Nephron progenitor cell (in vitro differentiated cells): ENCODE data around the gene RB1.

Source experiments
- DNase-seq: peaks from one replicate; pipeline ENCODE4 v3.0.0; 2021
- H3K27ac Mint-ChIP-seq: 2 replicates; pipeline ENCODE4 v1.8.0; 2021; ENCODE audit warnings: mild to moderate bottlenecking, moderate library complexity, mixed read lengths
- H3K27me3 Mint-ChIP-seq: 2 replicates; pipeline ENCODE4 v1.8.0; 2021; ENCODE audit warnings: mild to moderate bottlenecking, low read depth, mixed read lengths; ENCODE audit not compliant: poor library complexity
- H3K36me3 Mint-ChIP-seq: 2 replicates; pipeline ENCODE4 v1.8.0; 2021; ENCODE audit warnings: low read depth, mixed read lengths
- H3K4me1 Mint-ChIP-seq: 2 replicates; pipeline ENCODE4 v1.8.0; 2021; ENCODE audit warnings: mixed read lengths
- H3K4me3 Mint-ChIP-seq: 2 replicates; pipeline ENCODE4 v1.8.0; 2021; ENCODE audit warnings: mild to moderate bottlenecking, moderate library complexity, mixed read lengths
- H3K9me3 Mint-ChIP-seq: 2 replicates; pipeline ENCODE4 v1.8.0; 2021; ENCODE audit warnings: mild to moderate bottlenecking, moderate library complexity, mixed read lengths
- TF ChIP-seq, protein P1 (sequence below): fragments of 200-600 bp; sonication (generic); IDR thresholded peaks from 2 replicates; pipeline ENCODE4 v1.5.0; 2021; ENCODE audit warnings: antibody characterized with exemption

Gene RB1

DNA sequence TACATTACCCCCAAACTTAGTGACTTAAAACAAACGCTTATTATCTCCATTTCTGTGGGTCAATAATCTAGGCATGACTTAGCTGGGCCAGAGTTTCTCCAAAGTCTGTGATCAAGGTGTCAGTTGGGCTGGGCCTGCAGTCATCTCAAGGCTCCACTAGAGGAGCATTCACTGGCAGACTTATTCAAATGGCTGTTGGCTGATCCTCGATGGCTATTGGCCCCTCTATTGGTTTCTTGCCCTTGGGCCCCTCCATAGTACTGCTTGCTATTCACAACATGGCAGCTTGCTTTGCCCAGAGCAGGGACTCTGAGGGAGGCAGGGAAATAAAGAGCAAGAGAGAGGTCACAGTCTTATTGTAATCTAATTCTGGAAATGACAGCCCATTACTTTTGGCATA is 171.7 kb downstream of the RB1 start:
- Mint-ChIP-seq H3K4me1 (no peaks in the 10 kb centered on the region), H3K4me3 (no peak overlapping the region), H3K9me3 (peaks cover 4% of the 10 kb centered on the region), H3K27me3 (no peaks in the 10 kb centered on the region), H3K36me3 (peaks cover 22% of the 10 kb centered on the region), H3K27ac (no peak overlapping the region)
- TF ChIP-seq, protein P1, sequence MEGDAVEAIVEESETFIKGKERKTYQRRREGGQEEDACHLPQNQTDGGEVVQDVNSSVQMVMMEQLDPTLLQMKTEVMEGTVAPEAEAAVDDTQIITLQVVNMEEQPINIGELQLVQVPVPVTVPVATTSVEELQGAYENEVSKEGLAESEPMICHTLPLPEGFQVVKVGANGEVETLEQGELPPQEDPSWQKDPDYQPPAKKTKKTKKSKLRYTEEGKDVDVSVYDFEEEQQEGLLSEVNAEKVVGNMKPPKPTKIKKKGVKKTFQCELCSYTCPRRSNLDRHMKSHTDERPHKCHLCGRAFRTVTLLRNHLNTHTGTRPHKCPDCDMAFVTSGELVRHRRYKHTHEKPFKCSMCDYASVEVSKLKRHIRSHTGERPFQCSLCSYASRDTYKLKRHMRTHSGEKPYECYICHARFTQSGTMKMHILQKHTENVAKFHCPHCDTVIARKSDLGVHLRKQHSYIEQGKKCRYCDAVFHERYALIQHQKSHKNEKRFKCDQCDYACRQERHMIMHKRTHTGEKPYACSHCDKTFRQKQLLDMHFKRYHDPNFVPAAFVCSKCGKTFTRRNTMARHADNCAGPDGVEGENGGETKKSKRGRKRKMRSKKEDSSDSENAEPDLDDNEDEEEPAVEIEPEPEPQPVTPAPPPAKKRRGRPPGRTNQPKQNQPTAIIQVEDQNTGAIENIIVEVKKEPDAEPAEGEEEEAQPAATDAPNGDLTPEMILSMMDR: no peak
- DNase-seq: no peak

DNA sequence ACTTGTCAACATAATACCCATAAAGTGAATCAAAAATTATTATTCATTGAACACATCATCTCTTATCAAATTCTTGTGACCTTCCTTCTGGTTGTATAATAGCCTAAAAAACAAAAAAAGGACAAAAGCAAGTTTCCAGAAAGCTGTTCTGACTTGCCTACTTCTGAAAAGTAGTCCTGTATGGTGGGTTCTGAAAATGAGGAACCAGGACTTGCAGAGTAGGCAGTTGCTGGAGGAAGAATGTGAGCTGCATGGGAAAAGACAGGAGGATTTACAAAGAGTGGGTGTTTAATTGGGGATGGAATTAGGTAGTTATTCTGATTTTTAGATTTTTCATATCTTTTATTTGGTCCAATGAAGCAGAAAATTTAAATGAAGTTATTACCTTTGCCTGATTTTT is 172.7 kb downstream of the RB1 start:
- TF ChIP-seq, protein P1: no peak
- H3K27ac Mint-ChIP-seq: no peak overlapping the region
- peaks cover 4% of the 10 kb centered on the region for H3K9me3 Mint-ChIP-seq
- no peak for DNase-seq
- peaks cover 22% of the 10 kb centered on the region for H3K36me3 Mint-ChIP-seq
- H3K4me3 Mint-ChIP-seq: no peak overlapping the region
- H3K4me1 Mint-ChIP-seq: no peaks in the 10 kb centered on the region
- H3K27me3 Mint-ChIP-seq: no peaks in the 10 kb centered on the region

DNA sequence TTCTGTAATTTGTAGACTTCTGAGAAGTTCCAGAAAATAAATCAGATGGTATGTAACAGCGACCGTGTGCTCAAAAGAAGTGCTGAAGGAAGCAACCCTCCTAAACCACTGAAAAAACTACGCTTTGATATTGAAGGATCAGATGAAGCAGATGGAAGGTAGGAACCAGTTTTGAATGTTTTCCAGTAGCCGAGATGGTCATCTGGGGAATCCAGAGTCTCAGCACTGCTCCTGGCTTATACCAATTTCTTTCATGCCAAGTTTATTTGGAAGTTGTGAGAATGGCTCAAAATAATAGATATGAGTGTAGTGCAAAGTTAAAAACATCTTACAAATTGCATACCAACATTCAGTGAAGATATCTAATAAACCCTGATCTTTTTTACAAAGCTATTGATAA is 173.1 kb downstream of the RB1 start:
- TF ChIP-seq, protein P1: no peak
- H3K9me3 Mint-ChIP-seq: peaks cover 2% of the 10 kb centered on the region
- H3K4me3 Mint-ChIP-seq: no peak overlapping the region
- DNase-seq: no peak
- peaks cover 19% of the 10 kb centered on the region for H3K36me3 Mint-ChIP-seq
- no peak overlapping the region for H3K27ac Mint-ChIP-seq
- H3K27me3 Mint-ChIP-seq: no peaks in the 10 kb centered on the region
- no peaks in the 10 kb centered on the region for H3K4me1 Mint-ChIP-seq

DNA sequence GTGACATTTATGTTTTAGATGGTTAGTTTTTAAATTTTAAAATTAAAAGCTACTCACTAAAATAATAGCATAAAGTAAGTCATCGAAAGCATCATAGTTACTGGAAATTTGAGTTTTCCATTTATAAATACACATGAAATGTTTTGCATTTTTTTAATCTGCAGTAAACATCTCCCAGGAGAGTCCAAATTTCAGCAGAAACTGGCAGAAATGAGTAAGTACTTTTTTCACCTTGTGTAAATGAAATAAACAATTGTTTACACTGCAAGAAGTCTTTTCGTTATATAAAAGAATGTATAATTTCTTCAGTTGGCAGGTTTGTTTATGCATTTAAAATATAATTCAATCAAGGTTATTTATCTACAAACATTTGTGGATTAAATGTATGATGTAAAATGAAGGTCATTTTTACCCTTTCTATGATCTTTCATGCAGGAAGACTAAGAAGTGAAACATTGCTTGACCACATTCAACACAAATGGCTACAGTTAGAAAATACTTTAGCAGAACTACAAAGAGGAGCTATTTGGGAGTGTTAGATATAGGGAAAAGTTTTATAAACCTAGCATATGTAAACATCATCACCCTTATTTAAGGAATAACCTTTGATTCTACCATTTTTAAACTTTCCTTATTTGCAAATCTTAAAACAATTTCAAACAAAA is 173.8 kb downstream of the RB1 start:
- Mint-ChIP-seq H3K4me1 (no peaks in the 10 kb centered on the region), H3K4me3 (no peak overlapping the region), H3K9me3 (no peaks in the 10 kb centered on the region), H3K27me3 (no peaks in the 10 kb centered on the region), H3K36me3 (peaks cover 13% of the 10 kb centered on the region), H3K27ac (no peak overlapping the region)
- TF ChIP-seq, protein P1: no peak
- DNase-seq: no peak

DNA sequence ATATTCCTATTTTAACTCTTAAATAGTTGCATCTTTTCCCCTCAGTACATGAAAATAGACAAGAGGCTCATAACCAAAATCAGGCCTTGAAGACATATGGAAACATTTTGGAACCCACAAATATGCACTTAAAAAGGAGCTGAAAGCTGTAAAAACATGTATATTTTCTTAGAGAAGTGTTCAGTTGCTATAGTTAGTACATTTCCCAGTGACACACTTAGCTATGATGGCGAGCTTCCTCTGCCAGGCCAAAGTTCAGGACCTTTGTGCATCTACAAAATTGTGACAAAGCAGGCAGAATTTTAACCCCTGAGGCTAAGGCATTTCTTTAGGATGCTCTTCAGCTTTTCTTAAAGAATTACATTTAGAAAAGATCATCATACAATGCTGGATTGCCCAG is 174.8 kb downstream of the RB1 start:
- H3K36me3 Mint-ChIP-seq: peaks cover 11% of the 10 kb centered on the region
- no peaks in the 10 kb centered on the region for H3K9me3 Mint-ChIP-seq
- no peak overlapping the region for H3K4me3 Mint-ChIP-seq
- TF ChIP-seq, protein P1: no peak
- no peaks in the 10 kb centered on the region for H3K27me3 Mint-ChIP-seq
- no peaks in the 10 kb centered on the region for H3K4me1 Mint-ChIP-seq
- DNase-seq: no peak
- no peak overlapping the region for H3K27ac Mint-ChIP-seq

DNA sequence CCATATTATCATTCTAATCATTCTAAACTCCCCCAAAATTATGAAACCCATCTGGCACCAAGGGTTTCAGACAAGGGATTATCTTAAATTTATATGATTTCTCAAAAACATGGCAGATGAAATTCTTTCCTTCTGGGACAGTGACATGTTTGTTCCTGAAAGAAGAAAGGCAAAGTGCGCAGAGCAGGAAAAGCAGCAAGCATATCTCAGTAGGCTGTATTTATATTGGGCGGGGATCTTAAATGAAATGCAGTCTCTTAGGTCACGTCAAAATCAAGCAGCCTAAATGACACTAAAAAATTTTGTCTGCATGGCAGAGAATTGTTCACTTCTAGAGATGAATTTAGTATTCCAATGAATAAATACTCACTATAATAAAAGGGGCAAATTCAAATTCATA is 180.0 kb downstream of the RB1 start:
- TF ChIP-seq, protein P1: no peak
- Mint-ChIP-seq H3K4me1 (no peaks in the 10 kb centered on the region), H3K9me3 (peaks cover 16% of the 10 kb centered on the region), H3K27ac (no peak overlapping the region), H3K27me3 (no peaks in the 10 kb centered on the region), H3K4me3 (no peak overlapping the region), H3K36me3 (peaks cover 30% of the 10 kb centered on the region)
- no peak for DNase-seq
